Measurements from ENCODE around the gene NLRP6.
"Not testable (repeated sequence)": the region's sequence is repeated elsewhere in the genome, so short reads cannot be mapped to it uniquely, and the experiment has no call there.

NLRP6 gene

DNA sequence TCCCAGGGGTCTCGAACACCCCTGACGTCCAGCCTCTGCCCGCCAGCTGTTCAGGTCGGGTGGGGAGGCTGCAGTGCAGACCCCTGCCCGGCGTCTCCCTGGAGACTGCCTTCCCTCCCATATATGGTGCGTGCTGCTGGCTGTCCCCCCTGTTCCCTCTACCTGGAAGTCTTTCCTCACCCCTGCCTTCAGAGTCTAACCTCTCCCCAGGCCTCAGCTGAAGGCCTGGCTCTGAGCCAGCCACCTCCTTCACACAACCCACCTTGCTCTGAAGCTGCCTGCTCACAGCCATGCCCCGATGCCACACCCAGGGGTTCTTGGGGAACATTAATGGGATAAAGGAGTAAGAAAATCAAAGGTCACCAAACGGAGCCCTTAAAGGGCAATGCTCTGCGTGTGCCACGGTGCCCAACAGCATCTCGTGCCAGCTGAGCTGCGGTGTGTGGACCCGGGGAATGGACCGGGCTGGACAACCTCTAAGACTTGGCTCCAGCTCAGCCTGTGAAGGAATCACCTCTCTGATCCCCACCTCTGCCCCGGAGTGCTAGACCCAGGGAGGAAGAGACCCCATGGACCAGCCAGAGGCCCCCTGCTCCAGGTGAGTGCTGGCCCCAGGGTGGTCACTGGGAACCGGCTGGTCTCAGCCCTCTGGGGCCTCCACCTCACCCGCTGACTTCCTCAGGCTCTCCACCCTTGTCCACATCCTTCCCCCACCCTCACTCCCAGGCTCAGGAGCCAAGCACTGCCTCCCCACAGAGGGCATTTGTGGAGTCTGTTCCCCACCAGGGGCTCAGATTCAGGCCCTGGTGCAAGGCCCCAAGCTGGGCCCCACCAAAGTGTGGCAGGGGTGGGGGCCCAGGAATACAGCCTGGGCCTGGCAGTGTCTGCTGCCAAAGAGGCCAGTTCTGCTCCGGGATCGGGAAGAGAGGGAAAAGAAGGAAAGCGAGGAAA, at the start of gene NLRP6:
TSS of gene NLRP6 (plus strand) at position 407 of the 951 bp plus-strand sequence. CDS start at position 570, 163 bp downstream.
- no peak for DNase-seq

- no peak for DNase-seq
Measured at GRCh38 chr11:230431-230830, 47.8 kb upstream of the NLRP6 start.

DNA sequence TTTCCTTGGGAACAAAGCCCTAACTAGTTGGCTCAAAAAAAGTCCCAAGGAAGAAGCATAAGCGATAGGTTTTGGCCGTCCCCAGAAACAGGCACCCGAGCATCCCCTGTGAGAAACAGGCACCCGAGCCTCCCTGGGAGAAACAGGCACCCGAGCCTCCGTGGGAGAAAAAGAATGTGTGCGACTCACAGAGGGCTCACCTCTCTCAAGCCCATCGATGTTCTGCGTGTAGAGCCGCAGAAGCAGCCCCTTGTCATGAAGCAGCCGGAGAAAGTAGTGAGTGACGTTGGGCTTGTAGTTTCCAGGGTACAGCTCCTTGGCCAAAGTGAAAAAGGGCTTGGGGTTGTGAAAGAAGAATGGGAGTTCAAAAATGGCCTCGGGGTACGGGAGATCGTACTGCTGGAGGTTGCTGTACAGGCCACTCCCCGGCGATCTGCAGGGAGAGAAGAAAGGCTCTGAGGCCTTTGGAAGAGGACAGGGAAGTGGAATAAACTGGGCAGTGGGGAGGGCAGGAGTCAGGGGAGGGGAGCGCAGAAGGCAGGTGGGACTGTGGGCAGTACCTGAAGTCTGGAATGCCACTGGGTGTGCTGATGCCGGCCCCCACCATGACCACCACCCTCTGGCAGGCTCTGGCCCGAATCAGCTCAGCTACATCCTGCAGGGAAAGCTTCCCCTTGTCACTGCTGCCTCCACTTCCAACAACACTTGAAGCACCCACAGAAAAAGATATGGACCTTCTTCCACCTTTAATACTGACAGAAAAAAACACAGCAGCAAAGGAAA, 45.2 kb upstream of the NLRP6 start:
- no peak for DNase-seq

GRCh38 chr11:235180-235579, 43.0 kb upstream of the NLRP6 start:
- no peak for DNase-seq

- DNase-seq: no peak
Measured at GRCh38 chr11:235609-235996, 42.6 kb upstream of the NLRP6 start.

GRCh38 chr11:235997-236773, 42.0 kb upstream of the NLRP6 start, which contains the start of gene SIRT3:
Gene SIRT3, minus strand, starts transcription at chr11:236342. Its CDS starts 14 bp downstream, at chr11:236328.
- peak; percentile 60 for DNase-seq

- DNase-seq: peak; percentile 56
Measured at GRCh38 chr11:236774-237767, 41.1 kb upstream of the NLRP6 start, which contains the start of gene PSMD13. Gene PSMD13, plus strand, starts transcription at chr11:236976. Its CDS starts 74 bp downstream, at chr11:237050.

GRCh38 chr11:238346-238745, 39.9 kb upstream of the NLRP6 start:
- DNase-seq: not testable (repeated sequence)

- no peak for DNase-seq
Measured at GRCh38 chr11:240315-240714, 37.9 kb upstream of the NLRP6 start.

DNA sequence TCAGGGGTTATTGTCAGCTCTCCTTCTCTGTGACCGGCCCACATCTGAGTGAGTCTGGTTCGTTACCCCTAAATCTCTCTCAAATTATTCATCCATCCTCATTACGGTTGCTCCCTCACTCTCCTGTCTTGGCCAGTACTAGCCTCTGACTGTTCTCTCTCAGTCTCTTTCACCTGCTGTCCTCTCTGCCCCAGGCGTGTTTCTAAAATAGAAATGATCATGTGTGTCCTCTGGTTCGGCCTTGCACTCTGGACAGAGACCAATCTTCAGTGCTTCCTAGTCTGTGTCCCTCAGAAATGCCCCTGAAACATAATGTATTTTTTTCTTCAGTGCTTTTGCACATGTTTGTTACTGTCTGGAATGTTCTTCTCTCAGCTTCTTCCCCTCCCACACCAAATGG, 36.6 kb upstream of the NLRP6 start:
- no peak for DNase-seq

DNA sequence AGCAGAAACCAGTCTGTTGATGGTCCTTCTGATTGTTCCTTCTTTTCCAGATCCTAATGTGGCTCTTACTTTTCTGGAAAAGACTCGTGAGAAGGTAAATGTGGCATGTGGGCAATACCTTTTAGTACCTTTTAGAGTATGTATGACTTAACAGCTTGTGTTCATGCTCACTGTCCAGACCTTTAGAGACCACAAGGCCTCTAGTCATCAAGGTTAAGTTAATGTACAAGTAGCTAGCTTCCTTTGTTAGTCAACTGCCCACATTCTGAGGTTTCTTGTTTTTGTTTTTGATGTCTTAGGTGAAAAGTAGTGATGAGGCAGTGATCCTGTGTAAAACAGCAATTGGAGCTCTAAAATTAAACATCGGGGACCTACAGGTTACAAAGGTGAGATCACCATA, 33.8 kb upstream of the NLRP6 start:
- DNase-seq: no peak

- DNase-seq: no peak
Measured at GRCh38 chr11:249062-249461, 29.1 kb upstream of the NLRP6 start.

DNA sequence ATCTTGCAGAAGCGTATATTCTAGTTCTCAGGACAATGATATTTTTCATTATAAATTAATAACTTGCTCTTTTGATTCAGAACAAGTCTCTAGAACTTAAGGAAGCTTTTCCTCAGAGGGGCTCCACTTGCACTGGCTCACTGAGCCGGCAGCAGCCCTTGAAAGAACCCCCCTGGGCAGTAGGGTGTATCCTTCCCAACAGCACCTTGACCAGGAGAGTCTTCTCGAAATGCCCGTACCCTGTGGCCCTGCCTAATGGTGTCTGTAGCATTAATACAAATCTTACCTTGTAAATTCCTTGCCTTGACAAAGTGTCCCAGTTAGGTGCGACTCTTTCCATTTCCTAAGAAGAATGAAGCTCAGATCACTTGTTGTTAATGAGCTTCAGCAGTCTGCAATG, 27.9 kb upstream of the NLRP6 start:
- no peak for DNase-seq

- no peak for DNase-seq
Measured at GRCh38 chr11:250740-251299, 27.4 kb upstream of the NLRP6 start.

- DNase-seq: no peak
Measured at GRCh38 chr11:251550-251949, 26.7 kb upstream of the NLRP6 start.

GRCh38 chr11:252666-253065, 25.5 kb upstream of the NLRP6 start:
- DNase-seq: no peak

DNA sequence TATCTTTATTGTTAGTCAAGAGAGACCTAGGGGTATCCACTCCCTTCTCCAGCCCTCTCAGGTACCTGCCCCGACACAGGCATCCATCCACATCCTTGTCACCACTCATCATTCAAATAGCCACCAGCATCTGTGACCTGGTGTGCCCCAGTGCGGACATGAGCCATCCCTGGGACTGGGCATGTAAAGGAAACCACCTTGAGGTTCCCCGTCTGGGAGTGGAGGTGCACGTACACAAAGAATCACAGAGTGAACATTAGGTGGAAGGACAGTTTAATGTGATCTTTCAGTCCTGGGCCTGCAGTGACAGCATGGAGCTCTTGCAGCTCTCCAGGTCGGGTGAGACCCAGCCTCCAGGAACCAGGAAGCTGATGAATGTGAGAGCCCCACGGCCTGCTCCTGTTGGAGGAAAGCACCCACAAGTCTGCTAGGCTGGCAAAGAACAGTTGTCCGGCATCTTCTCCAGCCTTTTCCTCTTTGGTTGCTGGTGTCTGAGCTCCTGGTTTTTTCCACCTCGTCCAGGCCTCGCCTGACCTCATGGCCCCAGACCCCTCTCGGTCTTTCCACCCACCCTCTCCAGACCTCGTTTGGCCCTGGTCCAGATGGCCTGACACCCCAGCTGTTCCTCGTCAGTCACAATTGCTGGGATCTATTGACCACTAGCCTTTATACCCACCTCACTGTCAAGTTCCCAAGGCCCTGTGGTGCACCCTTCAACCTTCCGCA, 24.9 kb upstream of the NLRP6 start:
- DNase-seq: no peak

DNA sequence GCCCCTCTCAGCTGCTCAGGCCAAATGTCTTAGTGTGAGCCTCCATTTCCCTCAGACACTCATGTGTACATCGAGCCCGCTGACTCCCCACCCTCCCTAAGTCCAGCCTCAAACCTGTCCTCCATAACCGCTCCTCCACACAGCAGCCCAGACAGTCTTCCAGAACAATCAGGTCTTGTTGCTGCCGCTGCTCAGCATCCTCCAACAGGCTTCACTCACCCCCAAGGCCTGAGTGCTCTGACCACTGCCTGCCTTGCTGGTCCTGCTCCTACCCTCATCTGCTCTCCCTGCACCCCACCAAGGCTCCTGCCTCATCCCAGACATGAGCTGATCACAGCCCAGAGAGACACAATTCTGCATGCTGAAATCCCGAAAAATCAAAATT, 24.3 kb upstream of the NLRP6 start:
- no peak for DNase-seq

- no peak for DNase-seq
Measured at GRCh38 chr11:255176-255575, 23.0 kb upstream of the NLRP6 start.

- DNase-seq: no peak
Measured at GRCh38 chr11:255816-256215, 22.4 kb upstream of the NLRP6 start.

Data from NCI-H2171 (cell line).